H1 (cell line): ENCODE data around the gene TAOK1. TPM values are rescaled to one million over a fixed set of nuclear protein-coding genes. Genes with fewer than 3 reads are reported as not detected.

Experiments used
- CTCF ChIA-PET: fragments of 300-600 bp; sonication (Branson Sonifier 250); formaldehyde crosslinking; loops from one replicate; lab custom pipeline; 2021; ENCODE audit not compliant: partially characterized antibody; lab: Charles Lee
- POLR2A ChIA-PET: fragments of 300-600 bp; sonication (Branson Sonifier 250); formaldehyde crosslinking; loops from one replicate; lab custom pipeline; 2021; ENCODE audit warnings: inconsistent platforms; ENCODE audit not compliant: partially characterized antibody; lab: Charles Lee
- DNase-seq, 2 experiments: peaks; one replicate each; pipeline versions ENCODE4 v3.0.0 to v3.0.0-alpha.2; 2010 to 2022; ENCODE audit warnings: low spot score in 2 of 2, low read depth in 1 of 2, mixed read lengths in 1 of 2
- FAIRE-seq: peaks from 2 replicates; lab custom pipeline; 2011; peaks lifted over from hg19 to GRCh38; lab: Jason Lieb, UNC
- H2AFZ ChIP-seq: 2 replicates; pipeline ENCODE4 v1.8.1; 2012; ENCODE audit warnings: low read length, inconsistent platforms
- H2AK5ac ChIP-seq: 2 replicates; pipeline ENCODE4 v1.6.1; 2013; ENCODE audit warnings: low read depth, low read length
- H2BK120ac ChIP-seq: replicated peaks from 2 replicates; pipeline ENCODE3; 2013; ENCODE audit warnings: low read depth, low read length, inconsistent platforms
- H2BK12ac ChIP-seq: 2 replicates; pipeline ENCODE4 v1.6.1; 2013; ENCODE audit warnings: low read depth, low read length
- H2BK15ac ChIP-seq: 2 replicates; pipeline ENCODE4 v1.6.1; 2013; ENCODE audit warnings: low read length
- H2BK20ac ChIP-seq: 2 replicates; pipeline ENCODE4 v1.6.1; 2013; ENCODE audit warnings: low read length
- H2BK5ac ChIP-seq: 2 replicates; pipeline ENCODE4 v1.6.1; 2013; ENCODE audit warnings: low read depth, low read length
- H3K14ac ChIP-seq: 2 replicates; pipeline ENCODE4 v1.6.1; 2013; ENCODE audit warnings: inconsistent platforms; ENCODE audit not compliant: insufficient read length
- H3K18ac ChIP-seq: 2 replicates; pipeline ENCODE4 v1.6.1; 2013; ENCODE audit warnings: low read length; ENCODE audit errors: extremely low read depth
- H3K23ac ChIP-seq: 2 replicates; pipeline ENCODE4 v1.6.1; 2013; ENCODE audit warnings: inconsistent platforms; ENCODE audit not compliant: insufficient read length
- H3K23me2 ChIP-seq: 2 replicates; pipeline ENCODE4 v1.6.1; 2013; ENCODE audit warnings: low read depth, low read length
- H3K27ac ChIP-seq: 2 replicates; pipeline ENCODE4 v1.6.1; 2011; ENCODE audit warnings: low read depth, low read length, inconsistent platforms
- H3K27me3 ChIP-seq, 4 experiments: replicated peaks in 1 of 4; 1 replicate in 1 of 4; 2 replicates in 3 of 4; pipeline versions ENCODE4 v1.6.1 to v1.8.1; 2011 to 2013; ENCODE audit warnings: low read length in 3 of 4, mild to moderate bottlenecking in 3 of 4, inconsistent platforms in 2 of 4, mixed read lengths in 2 of 4, moderate library complexity in 1 of 4; ENCODE audit not compliant: control insufficient read depth in 3 of 4, insufficient read depth in 3 of 4; ENCODE audit errors: extremely low read depth in 1 of 4
- H3K36me3 ChIP-seq, 4 experiments: 2 replicates each; pipeline versions ENCODE4 v1.6.1 to v1.8.1; 2011 to 2013; ENCODE audit warnings: mild to moderate bottlenecking in 4 of 4, low read length in 3 of 4, moderate library complexity in 2 of 4, control low read depth in 1 of 4, inconsistent platforms in 1 of 4; ENCODE audit not compliant: insufficient read depth in 4 of 4, control insufficient read depth in 2 of 4
- H3K4ac ChIP-seq: replicated peaks from 2 replicates; pipeline ENCODE3; 2013; ENCODE audit warnings: low read length, low read depth, mixed read lengths, inconsistent platforms; ENCODE audit not compliant: insufficient read length
- H3K4me1 ChIP-seq, 4 experiments: replicated peaks in 1 of 4; 1 replicate in 1 of 4; 2 replicates in 3 of 4; pipeline versions ENCODE4 v1.6.1 to v1.8.1; 2011 to 2013; ENCODE audit warnings: low read length in 3 of 4, inconsistent platforms in 2 of 4, mixed read lengths in 1 of 4; ENCODE audit not compliant: insufficient read depth in 4 of 4, control insufficient read depth in 3 of 4
- H3K4me2 ChIP-seq, 2 experiments: 2 replicates each; pipeline versions ENCODE4 v1.6.1 to v1.8.1; 2011 to 2013; ENCODE audit warnings: low read depth in 2 of 2, low read length in 2 of 2, control low read depth in 1 of 2, inconsistent platforms in 1 of 2, mild to moderate bottlenecking in 1 of 2; ENCODE audit not compliant: insufficient read depth in 1 of 2
- H3K4me3 ChIP-seq, 4 experiments: fragments of 200-600, 300-600 bp in 1 of 4; sonication (generic), shearing (Covaris generic), sonication (Bioruptor Twin) in 1 of 4; 2 replicates each; pipeline versions ENCODE4 v1.5.1 to v1.8.1; 2011 to 2016; ENCODE audit warnings: low read length in 4 of 4, low read depth in 3 of 4, control low read depth in 2 of 4, inconsistent platforms in 2 of 4, mild to moderate bottlenecking in 2 of 4, mixed read lengths in 1 of 4, moderate library complexity in 1 of 4; ENCODE audit not compliant: insufficient read depth in 2 of 4; ENCODE audit errors: extremely low read depth in 1 of 4
- H3K56ac ChIP-seq: replicated peaks from 2 replicates; pipeline ENCODE3; 2013; ENCODE audit warnings: low read depth, mild to moderate bottlenecking, mixed read lengths, low read length, inconsistent platforms; ENCODE audit not compliant: insufficient read length
- H3K79me1 ChIP-seq: 2 replicates; pipeline ENCODE4 v1.6.1; 2013; ENCODE audit warnings: low read depth, low read length, control low read depth
- H3K79me2 ChIP-seq, 2 experiments: 2 replicates each; pipeline versions ENCODE4 v1.6.1 to v1.8.1; 2012 to 2013; ENCODE audit warnings: low read length in 2 of 2, mild to moderate bottlenecking in 2 of 2, inconsistent platforms in 1 of 2; ENCODE audit not compliant: insufficient read depth in 2 of 2, control insufficient read depth in 1 of 2
- H3K9ac ChIP-seq, 4 experiments: replicated peaks in 1 of 4; 1 replicate in 1 of 4; 2 replicates in 3 of 4; pipeline versions ENCODE4 v1.6.1 to v1.8.1; 2011 to 2013; ENCODE audit warnings: low read depth in 3 of 4, low read length in 3 of 4, control low read depth in 2 of 4, mild to moderate bottlenecking in 2 of 4, moderate library complexity in 2 of 4, inconsistent platforms in 1 of 4; ENCODE audit errors: extremely low read depth in 1 of 4
- H3K9me3 ChIP-seq, 2 experiments: 2 replicates each; pipeline versions ENCODE4 v1.6.1 to v1.8.1; 2012 to 2013; ENCODE audit warnings: mild to moderate bottlenecking in 2 of 2, moderate library complexity in 2 of 2, control low read depth in 1 of 2, inconsistent platforms in 1 of 2, low read depth in 1 of 2, low read length in 1 of 2, mixed read lengths in 1 of 2; ENCODE audit not compliant: insufficient read depth in 2 of 2
- H4K20me1 ChIP-seq, 2 experiments: replicated peaks in 1 of 2; 2 replicates each; pipeline versions ENCODE3 to v1.8.1; 2011 to 2013; ENCODE audit warnings: inconsistent platforms in 2 of 2, low read length in 2 of 2, mild to moderate bottlenecking in 1 of 2; ENCODE audit not compliant: insufficient read depth in 2 of 2, control insufficient read depth in 1 of 2
- H4K5ac ChIP-seq: 2 replicates; pipeline ENCODE4 v1.6.1; 2013; ENCODE audit warnings: low read length, low read depth, mixed read lengths, inconsistent platforms; ENCODE audit not compliant: insufficient read length
- H4K8ac ChIP-seq: 2 replicates; pipeline ENCODE4 v1.8.0; 2013; ENCODE audit warnings: mild to moderate bottlenecking, moderate library complexity, low read length, inconsistent platforms; ENCODE audit not compliant: insufficient read depth; ENCODE audit errors: extremely low read depth
- H4K91ac ChIP-seq: replicated peaks from 2 replicates; pipeline ENCODE3; 2013; ENCODE audit warnings: low read length, mixed read lengths, inconsistent platforms; ENCODE audit not compliant: insufficient read length
- EGR1 ChIP-seq: IDR thresholded peaks from 2 replicates; pipeline ENCODE4 v1.6.1; 2011; ENCODE audit warnings: low read depth, low read length, borderline replicate concordance
- EP300 ChIP-seq, 2 experiments: IDR thresholded peaks; 1 replicate in 1 of 2; 2 replicates in 1 of 2; pipeline ENCODE4 v1.6.1; 2011 to 2012; ENCODE audit warnings: low read depth in 2 of 2, low read length in 2 of 2, mild to moderate bottlenecking in 2 of 2, borderline replicate concordance in 1 of 2, inconsistent platforms in 1 of 2, moderate library complexity in 1 of 2
- PHF8 ChIP-seq: fragments of 200-600 bp; sonication (generic); conservative IDR thresholded peaks from 2 replicates; pipeline ENCODE4 v1.7.1; 2012; ENCODE audit warnings: low read depth, mild to moderate bottlenecking, inconsistent platforms, low read length, moderate library complexity
- POU5F1 ChIP-seq: IDR thresholded peaks from 2 replicates; pipeline ENCODE4 v1.6.1; 2011; ENCODE audit warnings: low read depth, mild to moderate bottlenecking, low read length, moderate library complexity
- RAD21 ChIP-seq, 2 experiments: IDR thresholded peaks in 1 of 2; conservative IDR thresholded peaks in 1 of 2; 2 replicates each; pipeline ENCODE4 v1.6.1; 2011; ENCODE audit warnings: low read depth in 2 of 2, low read length in 2 of 2, improper control_type of control experiment in 1 of 2, inconsistent platforms in 1 of 2, mild to moderate bottlenecking in 1 of 2, moderate library complexity in 1 of 2
- SIN3A ChIP-seq, 2 experiments: IDR thresholded peaks in 1 of 2; conservative IDR thresholded peaks in 1 of 2; 2 replicates each; pipeline ENCODE4 v1.6.1; 2011 to 2012; ENCODE audit warnings: low read length in 2 of 2, improper control_type of control experiment in 1 of 2, low read depth in 1 of 2, mild to moderate bottlenecking in 1 of 2
- TAF7 ChIP-seq: optimal IDR thresholded peaks from 2 replicates; pipeline ENCODE3; 2011; ENCODE audit warnings: low read depth, mild to moderate bottlenecking, inconsistent platforms, low read length, moderate library complexity, borderline replicate concordance
- TBP ChIP-seq: IDR thresholded peaks from 2 replicates; pipeline ENCODE4 v1.6.1; 2011; ENCODE audit warnings: low read depth, low read length, improper control_type of control experiment
- USF2 ChIP-seq: IDR thresholded peaks from 2 replicates; pipeline ENCODE4 v1.6.1; 2011; ENCODE audit warnings: low read length, improper control_type of control experiment
- ZNF274 ChIP-seq: IDR thresholded peaks from 2 replicates; pipeline ENCODE4 v1.7.0; 2012; ENCODE audit warnings: low read length, borderline replicate concordance; ENCODE audit errors: extremely low read depth
- WGBS, 2 experiments: shearing (Covaris generic) in 1 of 2; methylation state at CpG; one replicate each; pipeline versions ENCODE4 v1.1.6 to v1.1.7; 2013 to 2015; ENCODE audit warnings: low lambda C conversion rate in 2 of 2, mixed read lengths in 2 of 2, inconsistent platforms in 1 of 2, low coverage in 1 of 2, missing lambda C conversion rate in 1 of 2; ENCODE audit not compliant: insufficient replicate concordance in 2 of 2, insufficient coverage in 1 of 2, insufficient read length in 1 of 2; ENCODE audit errors: extremely low coverage in 1 of 2, missing lambda C conversion rate in 1 of 2; 5-methylcytosine and 5-hydroxymethylcytosine counted together
- polyA plus RNA-seq, 7 experiments: library from polyadenylated mRNA; depleted of rRNA in 3 of 7; stranded (reverse) in 5 of 7; unstranded in 2 of 7; fragments of >200 nt in 5 of 7; fragments of 200-250 nt in 2 of 7; gene quantifications; 1 replicate in 5 of 7; 2 replicates in 1 of 7; 4 replicates in 1 of 7; pipeline versions ENCODE4 v1.2.1 to v1.2.3, GENCODE V29; 2011 to 2013; ENCODE audit warnings: missing spikeins in 2 of 7, mixed read lengths in 2 of 7
- total RNA-seq: library from RNA; stranded (reverse); fragmentation: NEBNext Ultra II Directional; extraction: Animal tissue kit (Norgen Biotek cat#: 25700); gene quantifications from 2 replicates; pipeline ENCODE4 v1.2.1, GENCODE V29; 2021

The TAOK1 gene
- total and polyA plus RNA-seq, 2 of the 8 experiments (the other 6 are each of a cell fraction or from before 2014, with no cell fraction given) = 12.2 to 90.6 TPM

- Histone ChIP-seq H2BK15ac (no peak overlapping the region), H3K9me3 (no peaks in the 10 kb centered on the region), H3K4me1 (no peaks in the 10 kb centered on the region; a peak in 1 of 7 replicates), H3K27ac (no peak overlapping the region), H3K4me2 (no peak overlapping the region), H3K79me1 (no peaks in the 10 kb centered on the region), H3K27me3 (peaks cover 0 to 4% (median 2%) of the 10 kb centered on the region in 4 experiments; a peak in 2 of 7 replicates), H3K23me2 (no peaks in the 10 kb centered on the region; the same call in 1 of the 2 replicates), H3K79me2 (no peaks in the 10 kb centered on the region), H3K4ac (no peak overlapping the region), H3K14ac (no peak overlapping the region), H4K91ac (no peak overlapping the region), H3K18ac (no peak overlapping the region), H2BK120ac (no peak overlapping the region), H2BK20ac (no peak overlapping the region), H4K5ac (no peak overlapping the region), H2AFZ (no peak overlapping the region), H3K56ac (no peak overlapping the region), H3K36me3 (peaks cover 11 to 30% (median 15%) of the 10 kb centered on the region in 4 experiments; a peak in 6 of 8 replicates), H2BK12ac (no peak overlapping the region), H3K4me3 (no peak overlapping the region), H4K20me1 (peaks cover 0 to 5% of the 10 kb centered on the region in 2 experiments), H2AK5ac (no peak overlapping the region), H2BK5ac (no peak overlapping the region), H4K8ac (no peak overlapping the region), H3K23ac (no peak overlapping the region), H3K9ac (no peak overlapping the region)
- FAIRE-seq (no peak), DNase-seq (no peak)
- 92% methylated on average over 9 of the region's 9 CpGs; no CpG with 5 or more reads in 1 of the 2 experiments for WGBS, 2 experiments
- POLR2A ChIA-PET = interaction anchor here (1.2 to 2.8 kb wide), 3 partner anchors 11 to 21 kb away, joined by 3 to 12 read pairs (median 8); partner anchors contain the start of gene ANKRD13B
- CTCF ChIA-PET = interaction anchor here (0.5 to 15.3 kb wide), 7 partner anchors 11 to 548 kb away, joined by 3 to 193 read pairs (median 7); partner anchors contain the start of genes ABHD15, ANKRD13B and CORO6
- no peak for TF ChIP-seq EP300 (IDR thresholded peaks at IDR 0.05; ENCODE audit: borderline replicate concordance in 1 of 2, low read depth in 2 of 2, low read length in 2 of 2)
- TF ChIP-seq SIN3A (conservative IDR thresholded peaks at IDR 0.05 in 1 of 2, IDR thresholded peaks at IDR 0.05 in 1 of 2; ENCODE audit: low read depth in 1 of 2, low read length in 2 of 2) = no peak
- no peak for TF ChIP-seq ZNF274
- TF ChIP-seq RAD21 (IDR thresholded peaks at IDR 0.05 in 1 of 2, conservative IDR thresholded peaks at IDR 0.05 in 1 of 2; ENCODE audit: low read depth in 2 of 2, low read length in 2 of 2) = no peak
- no peak for TF ChIP-seq PHF8
- no peak for TF ChIP-seq EGR1
- no peak for TF ChIP-seq TAF7
- TF ChIP-seq USF2 = no peak
- no peak for TF ChIP-seq TBP
- no peak for TF ChIP-seq POU5F1
Measured at GRCh38 chr17:29577001-29577370, 186.8 kb downstream of the TAOK1 start.
